D341Med (cell line): ENCODE results near the gene TKTL1.
"Not testable (repeated sequence)": the region's sequence is repeated elsewhere in the genome, so short reads cannot be mapped to it uniquely, and the experiment has no call there.

ENCODE experiments used
- DNase-seq: peaks from one replicate; pipeline ENCODE4 v3.0.0; 2012; ENCODE audit warnings: low spot score

The TKTL1 gene

GRCh38 chrX:154343620-154344019 lies 48.0 kb downstream of the TKTL1 start:
- not testable (repeated sequence) for DNase-seq

GRCh38 chrX:154348114-154348531 lies 52.5 kb downstream of the TKTL1 start:
- no peak for DNase-seq

GRCh38 chrX:154348646-154349358 lies 53.2 kb downstream of the TKTL1 start:
- no peak for DNase-seq

- no peak for DNase-seq
Measured at GRCh38 chrX:154349359-154349935, 53.9 kb downstream of the TKTL1 start.

- DNase-seq, result no peak
Measured at GRCh38 chrX:154349979-154350378, 54.4 kb downstream of the TKTL1 start.

GRCh38 chrX:154350429-154351182 lies 55.0 kb downstream of the TKTL1 start:
- no peak for DNase-seq

GRCh38 chrX:154351183-154352011 lies 55.8 kb downstream of the TKTL1 start:
- no peak for DNase-seq

GRCh38 chrX:154352012-154352401 lies 56.4 kb downstream of the TKTL1 start:
- no peak for DNase-seq

- DNase-seq, result no peak
Measured at GRCh38 chrX:154352466-154352865, 56.9 kb downstream of the TKTL1 start.

GRCh38 chrX:154353172-154353843 lies 57.7 kb downstream of the TKTL1 start:
- no peak for DNase-seq

GRCh38 chrX:154354013-154354412 lies 58.4 kb downstream of the TKTL1 start:
- DNase-seq, result no peak

- DNase-seq, result no peak
Measured at GRCh38 chrX:154354516-154354915, 58.9 kb downstream of the TKTL1 start.

- no peak for DNase-seq
Measured at GRCh38 chrX:154355094-154355775, 59.6 kb downstream of the TKTL1 start.

GRCh38 chrX:154355776-154356140 lies 60.2 kb downstream of the TKTL1 start:
- no peak for DNase-seq

- DNase-seq, result no peak
Measured at GRCh38 chrX:154356596-154356995, 61.0 kb downstream of the TKTL1 start.

GRCh38 chrX:154357205-154357604 lies 61.6 kb downstream of the TKTL1 start:
- DNase-seq, result no peak

- no peak for DNase-seq
Measured at GRCh38 chrX:154358011-154358410, 62.4 kb downstream of the TKTL1 start.

- no peak for DNase-seq
Measured at GRCh38 chrX:154358829-154359228, 63.2 kb downstream of the TKTL1 start.

GRCh38 chrX:154359362-154360154 lies 64.0 kb downstream of the TKTL1 start:
- DNase-seq, result no peak

GRCh38 chrX:154360155-154360713 lies 64.6 kb downstream of the TKTL1 start:
- DNase-seq, result no peak
